Epithelial cell of prostate (primary cell): ENCODE measurements around the gene MCM9.
"Not testable (repeated sequence)": the region's sequence is repeated elsewhere in the genome, so short reads cannot be mapped to it uniquely, and the experiment has no call there.

ENCODE experiments used
- DNase-seq: peaks from one replicate; pipeline ENCODE4 v3.0.0-alpha.2; 2011; ENCODE audit warnings: low read depth, low spot score
- H3K27ac ChIP-seq: fragments of 450-650 bp; 2 replicates; pipeline ENCODE4 v1.5.1; 2017; ENCODE audit warnings: mild to moderate bottlenecking

MCM9 gene

DNA sequence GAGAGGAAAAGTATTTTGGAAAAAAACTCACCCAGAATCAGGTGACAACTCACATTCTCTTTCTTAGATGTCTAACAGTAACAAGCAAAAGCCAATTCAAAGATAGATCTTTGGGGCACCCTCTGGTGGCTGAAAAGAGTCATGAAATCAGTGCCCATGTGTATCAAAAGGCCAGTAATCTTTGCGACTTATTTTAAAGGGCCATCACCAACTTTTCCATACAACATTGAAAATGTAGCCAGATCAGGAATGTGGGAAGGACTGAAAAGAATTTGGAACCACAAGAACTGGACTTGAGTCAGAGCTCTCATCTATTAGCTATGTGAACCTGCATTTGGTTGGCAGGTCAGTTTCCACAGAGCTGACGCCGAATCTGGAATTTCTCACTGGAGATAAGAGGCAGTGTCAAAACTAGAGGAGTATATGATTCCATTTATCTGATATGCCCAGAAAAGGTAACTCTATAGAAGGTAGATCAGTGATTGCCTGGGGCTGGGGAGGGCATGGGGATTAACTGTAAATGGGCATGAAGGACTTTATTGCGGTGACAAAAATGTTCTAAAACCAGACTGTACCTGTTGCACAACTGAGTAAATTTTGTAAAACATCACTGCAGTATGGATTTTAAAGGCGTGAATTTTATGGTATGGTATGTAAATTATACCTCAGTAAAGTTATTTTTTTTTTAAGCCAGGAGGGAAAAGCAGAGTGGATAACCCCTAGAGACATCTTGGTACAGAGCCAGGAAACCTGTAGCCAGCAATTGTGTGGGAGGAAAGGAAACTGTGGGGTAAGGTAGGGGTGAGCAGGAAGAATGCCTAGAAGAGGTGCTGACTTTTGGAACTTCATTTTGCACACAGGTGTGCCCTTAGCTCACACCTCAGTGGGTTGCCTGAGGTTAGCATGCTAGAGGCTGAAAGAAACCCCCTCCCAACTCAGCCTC, 158.1 kb downstream of the MCM9 start:
- no peak overlapping the region for H3K27ac ChIP-seq
- DNase-seq = no peak

DNA sequence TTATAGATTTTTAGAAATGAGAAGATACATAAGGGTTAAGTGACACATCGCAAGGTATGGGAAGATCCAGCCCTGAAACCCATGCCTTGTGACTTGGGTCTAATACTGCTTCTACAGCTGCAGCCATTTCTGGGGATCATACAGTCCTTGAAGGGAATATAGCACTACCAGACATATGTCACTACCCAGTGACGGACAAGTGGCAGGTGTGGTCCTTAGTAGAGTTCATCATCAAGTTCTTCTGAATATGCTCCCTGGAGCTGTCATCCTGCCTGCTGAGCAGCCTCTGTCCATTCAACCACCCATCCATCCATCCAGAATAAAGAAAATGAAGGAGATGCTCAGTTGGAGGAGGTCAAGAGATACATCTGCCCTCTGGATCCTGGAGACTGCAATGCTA, 159.6 kb downstream of the MCM9 start:
- no peak overlapping the region for H3K27ac ChIP-seq
- DNase-seq = no peak

DNA sequence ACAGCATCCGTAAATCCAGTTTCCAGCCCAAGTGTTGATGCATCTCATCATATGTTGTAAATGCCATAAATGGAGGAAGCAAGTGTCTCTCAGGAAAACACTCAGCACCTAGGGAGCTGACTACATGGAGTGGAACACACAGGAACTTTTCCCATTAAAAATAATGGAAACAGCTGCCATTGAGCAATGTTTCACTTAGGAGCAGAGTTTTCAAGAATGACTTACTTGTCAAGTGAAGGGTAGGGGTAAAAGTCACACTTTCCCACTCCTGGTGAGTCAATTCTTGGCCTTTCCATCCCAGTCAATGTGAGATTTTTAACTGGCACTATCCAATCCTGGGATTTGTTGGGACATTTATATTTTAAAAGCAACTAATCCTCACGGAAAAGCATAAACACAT, 160.4 kb downstream of the MCM9 start:
- H3K27ac ChIP-seq = no peak overlapping the region
- DNase-seq = no peak

DNA sequence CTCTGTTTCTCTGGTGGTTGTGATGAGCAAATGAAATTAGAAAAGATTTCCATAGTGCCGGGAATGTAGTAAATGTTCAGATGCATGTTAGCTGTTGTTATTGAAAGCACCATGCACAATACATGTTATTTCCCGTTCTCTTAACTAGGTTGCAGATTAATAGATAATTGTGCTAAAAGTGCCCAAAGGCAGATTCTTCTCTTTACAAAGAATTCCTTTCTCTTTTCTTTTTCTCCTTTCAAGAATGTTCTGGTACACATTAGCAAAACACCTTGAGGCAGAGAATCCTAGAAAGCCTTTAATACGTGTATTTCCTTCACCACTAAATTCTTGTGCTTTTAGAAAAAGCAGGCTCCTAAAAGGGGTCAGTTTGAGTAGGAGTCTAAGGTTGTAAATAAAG, 162.1 kb downstream of the MCM9 start:
- DNase-seq = no peak
- no peak overlapping the region for H3K27ac ChIP-seq

DNA sequence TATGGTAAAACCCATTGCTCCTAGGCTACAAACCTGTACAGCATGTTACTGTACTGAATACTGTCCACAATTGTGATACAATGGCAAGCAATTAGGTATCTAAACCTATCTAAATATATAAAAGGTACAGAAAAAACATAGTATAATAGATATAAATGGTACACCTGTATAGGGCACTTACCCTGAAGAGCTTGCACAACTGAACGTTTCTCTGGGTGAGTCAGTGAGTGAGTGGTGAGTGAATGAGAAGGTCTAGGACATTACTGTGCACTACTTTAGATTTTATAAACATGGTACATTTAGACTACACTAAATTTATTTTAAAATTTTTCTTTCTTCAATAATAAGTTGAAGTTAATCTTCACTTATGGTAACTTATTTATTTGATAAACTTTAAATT, 163.7 kb downstream of the MCM9 start:
- no peak for DNase-seq
- H3K27ac ChIP-seq = no peak overlapping the region

DNA sequence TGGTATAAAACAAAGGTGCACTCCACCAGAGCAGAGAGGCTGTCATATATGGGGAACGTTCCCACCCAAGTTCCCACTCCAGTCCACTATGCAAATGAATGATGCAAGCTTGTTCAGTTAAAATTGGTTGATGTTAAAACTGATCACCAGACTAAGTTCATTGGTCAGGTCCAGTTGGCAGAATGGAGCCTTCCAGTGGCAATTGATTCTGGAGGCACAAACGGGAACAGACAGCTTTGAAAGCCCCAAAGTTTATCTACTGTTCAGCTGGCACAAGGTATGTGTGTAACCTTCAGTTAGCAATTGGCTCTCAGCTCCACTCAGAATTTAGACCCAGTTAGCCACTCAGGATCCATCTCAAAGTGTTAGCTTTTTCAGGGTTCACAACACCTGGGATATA, 164.1 kb downstream of the MCM9 start:
- no peak for DNase-seq
- no peak overlapping the region for H3K27ac ChIP-seq

DNA sequence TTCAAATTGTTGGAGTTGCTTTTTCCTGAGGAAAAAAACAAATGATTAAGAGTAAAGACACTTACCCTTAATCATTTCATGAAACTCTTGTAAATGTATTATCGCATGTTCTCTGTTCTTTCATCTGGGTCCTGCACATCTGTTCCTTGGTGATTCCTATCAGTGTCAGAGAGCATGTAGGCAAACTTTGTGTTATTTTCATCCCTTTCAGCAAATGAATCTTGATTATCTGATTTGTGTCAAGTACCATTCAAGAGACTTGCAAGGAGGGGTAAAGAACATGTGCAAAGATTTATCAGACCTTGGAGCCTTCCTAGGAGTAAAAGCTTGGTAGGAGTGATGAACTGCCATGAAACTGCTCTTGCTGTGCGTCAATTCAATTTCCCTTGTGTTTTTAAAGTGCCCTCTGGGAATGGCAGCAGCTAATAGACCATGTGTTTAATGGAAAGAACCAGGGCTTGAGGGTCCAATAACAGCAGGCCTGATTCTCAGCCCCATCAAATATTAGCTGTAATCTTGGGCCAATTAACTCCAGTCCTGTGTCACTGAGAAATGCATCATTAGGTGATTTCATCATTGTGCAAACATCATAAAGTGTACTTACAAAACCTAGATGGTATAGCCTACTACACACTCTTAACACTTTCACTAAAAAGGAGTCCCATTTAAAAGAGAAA, 164.7 kb downstream of the MCM9 start:
- no peak for DNase-seq

DNA sequence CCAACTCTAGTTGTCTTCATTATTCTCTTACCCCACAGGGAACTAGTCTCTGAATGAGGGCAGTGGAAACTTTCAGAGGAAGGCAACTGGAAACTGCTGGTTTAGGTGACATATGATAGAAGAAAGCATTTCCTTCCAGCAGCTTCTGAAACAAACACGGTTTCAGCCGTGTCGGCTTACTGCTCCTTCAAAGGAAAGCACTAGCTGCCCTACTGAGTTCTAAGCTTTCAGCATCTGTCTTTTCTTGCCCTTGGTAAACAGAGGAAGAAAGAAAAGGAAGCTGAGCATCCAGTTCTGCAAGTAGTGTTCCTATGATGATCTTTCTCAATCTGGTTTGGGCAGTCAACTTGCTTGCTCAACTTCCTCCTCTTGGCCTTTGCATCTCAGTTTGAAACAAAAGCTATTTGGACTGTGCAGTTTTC, 166.0 kb downstream of the MCM9 start:
- peak; percentile 64 for DNase-seq

More for the DNA sequence above, 164.7 kb downstream of the MCM9 start:
- no peak overlapping the region for H3K27ac ChIP-seq

DNA sequence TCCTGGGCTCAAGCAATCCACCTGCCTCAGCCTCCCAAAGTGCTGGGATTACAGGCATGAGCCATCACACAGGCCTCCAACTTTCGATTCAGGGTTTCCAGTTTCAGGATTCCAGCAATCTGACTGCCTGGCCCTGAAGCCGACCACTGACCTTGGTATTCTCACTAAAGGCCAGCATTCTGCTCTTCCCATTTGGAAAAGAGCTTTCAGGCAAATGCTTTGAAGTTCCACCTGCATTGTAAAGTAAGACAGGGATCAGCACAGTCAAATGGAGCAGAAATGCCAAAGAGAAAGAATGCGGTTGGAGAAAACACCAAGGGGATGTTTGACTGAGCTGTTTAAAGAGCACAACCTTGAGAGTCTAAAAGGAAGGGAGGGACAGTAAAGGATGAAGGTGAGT, 166.5 kb downstream of the MCM9 start:
- DNase-seq = no peak
- no peak overlapping the region for H3K27ac ChIP-seq

More for the DNA sequence above, 166.0 kb downstream of the MCM9 start:
- no peak overlapping the region for H3K27ac ChIP-seq

DNA sequence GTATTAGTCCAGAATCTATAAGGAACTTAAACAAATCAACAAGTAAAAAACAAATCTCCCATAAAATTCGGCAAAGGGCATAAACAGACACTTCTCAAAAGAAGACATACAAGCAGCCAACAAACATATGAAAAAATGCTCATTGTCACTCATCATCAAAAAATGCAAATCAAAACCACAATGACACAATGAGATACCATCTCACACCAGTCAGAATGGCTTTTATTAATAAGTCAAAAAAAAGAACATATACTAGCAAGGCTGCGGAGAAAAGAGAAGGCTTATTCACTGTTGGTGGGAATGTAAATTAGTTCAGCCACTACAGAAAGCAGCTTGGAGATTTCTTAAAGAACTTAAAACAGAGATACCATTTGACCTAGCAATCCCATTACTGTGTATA, 169.6 kb downstream of the MCM9 start:
- not testable (repeated sequence) for DNase-seq, H3K27ac ChIP-seq

DNA sequence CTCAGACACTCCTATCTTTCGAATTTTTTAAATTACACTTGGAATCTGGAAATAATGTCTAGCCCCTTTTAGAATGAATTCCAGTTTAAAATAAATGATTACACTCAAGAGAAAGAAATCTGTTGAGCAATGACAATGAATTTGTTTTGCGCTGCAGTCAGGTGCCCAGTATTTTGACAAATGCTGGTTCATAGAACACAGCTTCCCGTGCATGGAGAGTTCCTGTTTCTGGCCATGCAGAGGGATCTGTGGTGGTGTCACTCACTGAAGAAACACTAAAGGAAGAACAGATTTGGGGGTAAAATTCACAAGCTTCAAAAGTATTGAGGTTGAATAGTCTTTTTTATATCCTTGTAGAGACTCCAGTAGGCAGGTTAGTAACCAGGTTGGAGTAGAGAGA, 170.2 kb downstream of the MCM9 start:
- H3K27ac ChIP-seq = no peak overlapping the region

More for the DNA sequence above, 170.2 kb downstream of the MCM9 start:
- DNase-seq = no peak
